Smooth muscle cell (in vitro differentiated cells): Measurements from ENCODE around the gene BIN2. TPM values are rescaled to one million over a fixed set of nuclear protein-coding genes. Genes with fewer than 3 reads are reported as not detected.

ENCODE experiments used
- DNase-seq: peaks from one replicate; lab custom pipeline; 2025; ENCODE audit not compliant: unreplicated experiment; lab: John Stamatoyannopoulos, UW
- H2AFZ ChIP-seq: fragments of 200-600 bp; sonication (generic); 2 replicates; pipeline ENCODE4 v1.6.0; 2016; ENCODE audit warnings: antibody characterized with exemption, low read depth, mild to moderate bottlenecking
- H3F3A ChIP-seq: fragments of 200-600 bp; sonication (generic); 2 replicates; pipeline ENCODE4 v1.6.0; 2017; ENCODE audit warnings: antibody characterized with exemption, low read depth
- H3K27ac ChIP-seq: fragments of 200-600 bp; sonication (generic); 2 replicates; pipeline ENCODE4 v1.5.1; 2016; ENCODE audit warnings: low read depth, mild to moderate bottlenecking
- H3K27me3 ChIP-seq: fragments of 200-600 bp; sonication (generic); 2 replicates; pipeline ENCODE4 v1.6.1; 2016; ENCODE audit warnings: low read depth, mild to moderate bottlenecking
- H3K36me3 ChIP-seq: fragments of 200-600 bp; sonication (generic); 2 replicates; pipeline ENCODE4 v1.5.1; 2016; ENCODE audit warnings: low read depth
- H3K4me1 ChIP-seq: fragments of 200-600 bp; sonication (generic); 2 replicates; pipeline ENCODE4 v1.5.1; 2016; ENCODE audit warnings: low read depth
- H3K4me2 ChIP-seq: fragments of 200-600 bp; sonication (generic); 2 replicates; pipeline ENCODE4 v1.6.0; 2016; ENCODE audit warnings: mild to moderate bottlenecking
- H3K4me3 ChIP-seq: fragments of 200-600 bp; sonication (generic); 2 replicates; pipeline ENCODE4 v1.5.1; 2016; ENCODE audit warnings: mild to moderate bottlenecking
- H3K79me2 ChIP-seq: fragments of 200-600 bp; sonication (generic); 2 replicates; pipeline ENCODE4 v1.6.0; 2016; ENCODE audit warnings: low read depth, mild to moderate bottlenecking
- H3K9ac ChIP-seq: fragments of 200-600 bp; sonication (generic); 2 replicates; pipeline ENCODE4 v1.6.0; 2016; ENCODE audit warnings: low read depth
- H3K9me3 ChIP-seq: fragments of 200-600 bp; sonication (generic); replicated peaks from 2 replicates; pipeline ENCODE4 v1.5.1; 2016; ENCODE audit warnings: low read depth
- H4K20me1 ChIP-seq: fragments of 200-600 bp; sonication (generic); 2 replicates; pipeline ENCODE4 v1.6.0; 2016; ENCODE audit warnings: low read depth
- WGBS: methylation state at CpG from one replicate; pipeline ENCODE4 v1.1.7; 2016; ENCODE audit warnings: low lambda C conversion rate; 5-methylcytosine and 5-hydroxymethylcytosine counted together
- polyA plus RNA-seq: library from polyadenylated mRNA; unstranded; fragments of >200 nt; fragmentation: Nextera tagmentation; extraction: Ambion mirVana; gene quantifications from 2 replicates; pipeline ENCODE4 v1.2.1, GENCODE V29; 2016
- total RNA-seq: library from RNA; depleted of rRNA; stranded (reverse); fragments of >200 nt; gene quantifications from 2 replicates; pipeline ENCODE4 v1.2.3, GENCODE V29; 2014
- TF ChIP-seq, protein P1 (sequence below): fragments of 200-600 bp; sonication (generic); IDR thresholded peaks from 2 replicates; pipeline ENCODE4 v1.5.1; 2017; ENCODE audit warnings: borderline replicate concordance, mild to moderate bottlenecking, antibody characterized with exemption; ENCODE audit not compliant: insufficient read depth, poor library complexity, severe bottlenecking

The BIN2 gene
- total and polyA plus RNA-seq, 2 experiments from 2014 or later = not detected

DNA sequence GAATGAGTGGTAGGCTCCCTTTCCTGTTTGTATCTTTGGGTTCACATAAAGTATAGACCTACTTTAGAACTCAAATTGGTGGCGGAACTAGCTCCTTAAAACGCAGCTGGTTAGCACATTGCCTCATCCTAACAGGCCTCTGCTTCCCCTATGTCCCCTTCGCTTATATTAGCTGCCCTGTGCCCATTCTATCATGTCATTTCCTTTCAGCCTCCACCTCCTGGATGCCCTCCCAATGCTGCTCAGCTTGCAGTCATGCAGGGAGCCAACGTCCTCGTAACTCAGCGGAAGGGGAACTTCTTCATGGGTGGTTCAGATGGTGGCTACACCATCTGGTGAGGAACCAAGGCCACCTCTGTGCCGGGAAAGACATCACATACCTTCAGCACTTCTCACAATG, 81.9 kb downstream of the BIN2 start:
- TF ChIP-seq, protein P1, sequence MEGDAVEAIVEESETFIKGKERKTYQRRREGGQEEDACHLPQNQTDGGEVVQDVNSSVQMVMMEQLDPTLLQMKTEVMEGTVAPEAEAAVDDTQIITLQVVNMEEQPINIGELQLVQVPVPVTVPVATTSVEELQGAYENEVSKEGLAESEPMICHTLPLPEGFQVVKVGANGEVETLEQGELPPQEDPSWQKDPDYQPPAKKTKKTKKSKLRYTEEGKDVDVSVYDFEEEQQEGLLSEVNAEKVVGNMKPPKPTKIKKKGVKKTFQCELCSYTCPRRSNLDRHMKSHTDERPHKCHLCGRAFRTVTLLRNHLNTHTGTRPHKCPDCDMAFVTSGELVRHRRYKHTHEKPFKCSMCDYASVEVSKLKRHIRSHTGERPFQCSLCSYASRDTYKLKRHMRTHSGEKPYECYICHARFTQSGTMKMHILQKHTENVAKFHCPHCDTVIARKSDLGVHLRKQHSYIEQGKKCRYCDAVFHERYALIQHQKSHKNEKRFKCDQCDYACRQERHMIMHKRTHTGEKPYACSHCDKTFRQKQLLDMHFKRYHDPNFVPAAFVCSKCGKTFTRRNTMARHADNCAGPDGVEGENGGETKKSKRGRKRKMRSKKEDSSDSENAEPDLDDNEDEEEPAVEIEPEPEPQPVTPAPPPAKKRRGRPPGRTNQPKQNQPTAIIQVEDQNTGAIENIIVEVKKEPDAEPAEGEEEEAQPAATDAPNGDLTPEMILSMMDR = no peak
- Histone ChIP-seq H3K27me3 (no peaks in the 10 kb centered on the region), H3K9me3 (no peaks in the 10 kb centered on the region), H3K4me1 (peaks cover 5% of the 10 kb centered on the region), H3K36me3 (no peaks in the 10 kb centered on the region), H3F3A (peaks cover 3% of the 10 kb centered on the region), H3K4me2 (no peak overlapping the region), H3K79me2 (peaks cover 14% of the 10 kb centered on the region), H4K20me1 (no peaks in the 10 kb centered on the region), H3K9ac (no peak overlapping the region), H3K27ac (no peak overlapping the region), H3K4me3 (no peak overlapping the region), H2AFZ (no peak overlapping the region)
- WGBS = 97% methylated on average over 7 of the region's 7 CpGs
- DNase-seq = no peak

DNA sequence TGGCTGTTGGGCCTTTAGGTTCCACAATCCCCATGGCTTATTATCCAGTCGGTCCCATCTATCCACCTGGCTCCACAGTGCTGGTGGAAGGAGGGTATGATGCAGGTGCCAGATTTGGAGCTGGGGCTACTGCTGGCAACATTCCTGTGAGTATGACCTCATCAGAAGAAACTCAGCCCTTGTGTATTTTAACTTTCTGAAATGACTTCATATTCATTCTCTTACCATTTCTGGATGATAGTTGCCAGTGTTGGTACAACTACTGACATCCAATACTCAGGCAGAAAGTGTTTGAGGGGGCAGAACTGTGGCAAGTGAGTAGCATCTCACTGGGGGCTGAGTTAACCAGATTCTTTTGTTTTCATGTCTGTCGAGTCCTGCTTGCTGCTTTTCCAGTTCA, 83.0 kb downstream of the BIN2 start:
- DNase-seq = no peak
- H3K9me3 ChIP-seq = no peaks in the 10 kb centered on the region
- no peak overlapping the region for H3K4me3 ChIP-seq
- H2AFZ ChIP-seq = no peak overlapping the region
- H3F3A ChIP-seq = peaks cover 3% of the 10 kb centered on the region
- no peaks in the 10 kb centered on the region for H3K36me3 ChIP-seq
- TF ChIP-seq, protein P1 = no peak
- no peaks in the 10 kb centered on the region for H4K20me1 ChIP-seq
- peak overlapping the region; percentile 68 for H3K27ac ChIP-seq
- peaks cover 14% of the 10 kb centered on the region for H3K79me2 ChIP-seq
- 78% methylated on average over 2 of the region's 2 CpGs for WGBS
- H3K9ac ChIP-seq = no peak overlapping the region
- peaks cover 5% of the 10 kb centered on the region for H3K4me1 ChIP-seq
- no peaks in the 10 kb centered on the region for H3K27me3 ChIP-seq
- H3K4me2 ChIP-seq = no peak overlapping the region

DNA sequence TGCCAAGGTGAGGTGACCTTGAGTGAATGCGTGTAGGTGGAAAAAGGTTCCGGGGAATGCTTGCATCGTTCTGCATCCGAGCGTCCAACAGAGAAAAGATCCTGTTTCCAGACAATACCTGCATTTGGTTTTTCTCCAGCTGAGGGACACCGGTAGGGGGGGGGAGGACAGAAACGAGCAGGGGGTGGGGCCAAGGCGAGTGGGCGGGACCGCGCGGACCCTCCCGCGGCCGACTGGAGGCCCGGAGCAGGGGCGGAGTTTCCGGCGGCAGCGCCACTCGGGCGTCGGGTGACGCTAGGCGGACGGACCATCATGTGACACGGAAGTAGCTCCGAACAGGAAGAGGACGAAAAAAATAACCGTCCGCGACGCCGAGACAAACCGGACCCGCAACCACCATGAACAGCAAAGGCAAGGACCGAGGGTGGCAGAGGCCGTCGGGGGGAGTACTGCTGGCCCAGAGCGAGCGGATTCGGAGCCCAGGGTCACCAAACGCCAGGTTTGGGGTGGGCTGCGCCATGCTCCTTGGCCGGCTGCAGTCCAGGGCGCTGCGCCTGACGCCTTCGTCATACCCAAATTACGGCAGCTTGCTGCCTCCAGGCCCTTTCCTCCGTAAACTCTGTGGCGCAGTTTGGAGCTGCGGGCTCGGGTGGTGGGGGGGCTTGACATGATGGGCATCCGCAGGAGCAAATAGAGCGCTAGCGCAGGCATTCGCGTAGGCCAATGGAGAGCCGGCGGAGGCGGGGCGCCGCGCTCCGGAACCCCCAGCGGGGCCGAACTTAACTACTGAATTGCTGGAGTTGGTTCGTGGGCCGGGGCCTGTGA, 85.3 kb downstream of the BIN2 start, which contains the start of gene DAZAP2:
DAZAP2 (plus strand) TSS at position 317 of the 825 bp plus-strand sequence; CDS start at position 399, 82 bp downstream.
- Histone ChIP-seq H3K9ac (peak within 1 kb of the TSS; percentile 100), H3K36me3 (no peaks in the 10 kb centered on the region), H3K4me1 (peaks cover 5% of the 10 kb centered on the region), H3K4me2 (peak within 1 kb of the TSS; percentile 99), H3K4me3 (peak within 1 kb of the TSS; percentile 98), H3K27ac (peak within 1 kb of the TSS; percentile 100), H2AFZ (peak within 1 kb of the TSS; percentile 84), H3K9me3 (no peaks in the 10 kb centered on the region), H3F3A (peaks cover 3% of the 10 kb centered on the region), H4K20me1 (no peaks in the 10 kb centered on the region), H3K27me3 (no peaks in the 10 kb centered on the region), H3K79me2 (peaks cover 14% of the 10 kb centered on the region)
- peak; percentile 67 for DNase-seq
- TF ChIP-seq, protein P1 = no peak
- WGBS = 1% methylated on average over 63 of the region's 70 CpGs
